Stimulated activated CD8-positive, alpha-beta memory T cell treated with anti-CD3 and anti-CD28 coated beads, Interleukin-12 subunit alpha, Interleukin-12 subunit beta, amount 100 ng/mL, for 4 hours (primary cell): ENCODE results near the gene RGS6.

Source experiments
- DNase-seq: peaks from one replicate; pipeline ENCODE4 v3.0.0-alpha.2; 2020; ENCODE audit warnings: low read depth

RGS6 gene

GRCh38 chr14:72503271-72503670 is 571.0 kb downstream of the RGS6 start:
- no peak for DNase-seq

DNA sequence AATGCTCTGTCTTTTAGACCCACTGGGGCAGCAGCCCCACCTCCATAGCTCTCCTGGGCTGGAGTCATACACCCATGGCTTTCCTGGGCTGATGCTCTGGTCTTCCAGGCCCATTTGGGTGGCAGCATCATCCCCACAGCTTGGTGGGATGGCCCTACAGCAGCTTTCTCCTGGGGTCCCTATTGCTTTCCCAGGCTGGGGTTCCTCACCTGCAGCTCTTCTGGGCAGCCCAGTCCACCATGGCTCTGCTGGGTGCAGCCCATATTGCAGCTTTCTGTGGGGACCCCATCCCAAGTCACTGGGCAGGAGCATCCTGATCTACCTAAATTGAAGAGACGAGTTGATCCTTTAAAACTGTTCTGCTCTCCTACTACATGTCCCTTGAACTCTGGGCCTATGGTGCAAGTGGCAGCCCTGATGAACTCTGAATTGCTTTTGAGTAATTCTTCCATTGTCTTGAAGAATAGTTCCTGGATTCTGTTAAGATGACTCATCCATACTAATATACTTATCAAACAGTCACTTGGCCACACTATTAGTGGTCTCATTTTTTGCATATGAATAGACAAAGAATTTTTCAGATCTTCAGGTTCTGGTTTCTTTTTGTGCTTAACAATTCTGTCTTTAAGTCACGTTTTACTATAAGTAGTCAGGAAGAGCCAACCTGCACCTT is 571.6 kb downstream of the RGS6 start:
- DNase-seq, result no peak

- no peak for DNase-seq
Measured at GRCh38 chr14:72510566-72510965, 578.3 kb downstream of the RGS6 start.

- no peak for DNase-seq
Measured at GRCh38 chr14:72512281-72512680, 580.1 kb downstream of the RGS6 start.

DNA sequence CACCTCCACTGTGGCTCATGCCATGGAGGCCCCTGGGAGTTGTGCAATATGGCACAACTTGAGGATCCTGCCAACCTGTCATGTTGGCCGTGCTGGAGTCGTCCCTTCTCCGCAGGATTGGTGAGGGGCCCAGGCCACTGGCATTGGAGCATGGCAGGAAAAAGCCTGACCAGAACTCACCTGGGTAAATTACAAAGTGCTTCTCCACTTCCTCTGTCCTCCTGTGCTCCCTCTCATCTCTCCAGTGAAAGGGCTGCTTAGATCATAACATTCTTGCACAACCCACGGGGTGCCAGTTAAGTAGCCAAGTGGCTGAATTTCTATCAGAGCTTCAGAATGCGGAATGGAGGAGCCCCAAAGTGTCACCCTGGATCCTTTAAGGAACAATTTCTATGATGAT is 580.7 kb downstream of the RGS6 start:
- DNase-seq, result no peak

GRCh38 chr14:72513346-72513745 is 581.1 kb downstream of the RGS6 start:
- DNase-seq, result no peak

DNA sequence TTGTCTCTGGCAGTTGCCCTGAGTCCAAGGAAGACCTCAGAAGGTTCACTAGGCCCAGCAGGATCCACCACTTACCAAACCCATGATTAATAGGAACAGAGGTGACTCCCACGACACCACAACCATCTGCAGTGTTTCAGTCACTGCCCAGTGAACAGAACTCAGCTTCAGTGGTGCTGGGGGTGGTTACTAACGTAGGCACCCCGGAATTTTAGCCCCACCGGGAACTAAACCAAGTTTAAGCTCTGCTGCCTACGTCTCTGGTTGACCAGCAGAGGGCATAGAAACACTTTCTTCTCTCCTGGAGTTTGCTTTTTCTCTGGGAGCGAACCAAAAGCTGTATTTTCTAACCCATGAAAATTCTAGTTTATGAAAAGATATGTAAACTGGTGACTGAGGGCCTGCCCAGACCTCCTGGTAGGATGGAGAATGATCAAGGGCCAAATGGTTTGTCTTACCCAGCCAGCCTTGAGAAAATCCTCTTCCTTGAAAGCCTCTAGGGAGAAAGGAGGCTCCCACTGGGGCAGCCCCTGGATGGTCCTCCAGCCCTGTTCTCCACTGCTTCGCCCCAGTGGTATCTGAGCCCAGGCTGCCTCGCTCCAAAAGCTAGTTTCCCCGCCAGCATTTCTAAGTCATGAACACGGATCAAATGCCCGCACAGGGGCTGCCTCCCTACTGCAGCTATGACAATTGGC is 581.9 kb downstream of the RGS6 start:
- DNase-seq, result no peak

- no peak for DNase-seq
Measured at GRCh38 chr14:72514660-72515025, 582.4 kb downstream of the RGS6 start.

DNA sequence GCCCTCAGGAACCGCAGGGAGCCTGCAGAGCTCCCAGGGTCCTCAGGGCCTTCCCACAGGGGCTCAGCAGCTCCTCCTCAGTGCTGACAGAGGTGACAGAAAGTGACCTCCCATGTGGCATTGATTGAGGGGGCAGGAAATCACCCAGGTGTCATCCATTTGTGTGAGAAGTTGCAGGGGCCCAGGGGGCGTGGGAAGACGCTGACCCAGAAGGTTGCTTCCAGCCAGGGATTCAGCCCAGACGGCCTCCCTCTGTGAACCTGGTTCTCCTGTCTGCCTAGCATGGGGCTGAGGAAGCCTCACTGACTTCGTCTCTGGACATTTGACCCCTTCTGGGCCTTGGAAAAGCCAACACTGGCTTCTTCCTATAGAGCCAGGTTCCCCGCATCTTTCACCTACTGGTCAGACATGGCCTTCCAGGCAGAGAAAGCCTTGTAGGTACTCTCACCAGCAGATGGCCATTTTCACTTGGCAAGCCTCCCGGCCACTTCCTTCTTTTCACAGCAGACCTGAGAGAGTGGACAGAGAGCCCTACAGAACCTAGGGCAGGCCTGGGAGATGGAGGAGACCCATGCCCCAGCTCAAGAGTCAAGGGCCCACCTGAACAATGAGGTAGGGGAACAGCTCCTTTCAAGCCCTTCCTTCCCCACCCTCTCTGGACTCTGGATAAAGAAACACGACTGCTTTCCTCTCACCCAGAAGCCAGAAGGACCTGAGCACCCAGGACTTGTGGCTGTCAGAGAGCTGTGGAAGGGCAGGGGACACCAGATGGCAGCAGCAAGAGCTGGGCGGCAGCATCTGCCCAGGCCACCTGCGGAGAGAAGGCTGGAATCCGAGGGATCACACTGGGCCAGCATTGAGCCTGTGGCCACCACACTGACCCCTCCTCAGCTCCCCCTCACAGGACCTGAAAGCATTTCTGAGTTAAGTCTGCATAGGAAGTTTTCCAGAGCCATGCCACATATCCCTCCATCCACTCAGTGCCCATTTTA is 583.8 kb downstream of the RGS6 start:
- DNase-seq, result no peak

DNA sequence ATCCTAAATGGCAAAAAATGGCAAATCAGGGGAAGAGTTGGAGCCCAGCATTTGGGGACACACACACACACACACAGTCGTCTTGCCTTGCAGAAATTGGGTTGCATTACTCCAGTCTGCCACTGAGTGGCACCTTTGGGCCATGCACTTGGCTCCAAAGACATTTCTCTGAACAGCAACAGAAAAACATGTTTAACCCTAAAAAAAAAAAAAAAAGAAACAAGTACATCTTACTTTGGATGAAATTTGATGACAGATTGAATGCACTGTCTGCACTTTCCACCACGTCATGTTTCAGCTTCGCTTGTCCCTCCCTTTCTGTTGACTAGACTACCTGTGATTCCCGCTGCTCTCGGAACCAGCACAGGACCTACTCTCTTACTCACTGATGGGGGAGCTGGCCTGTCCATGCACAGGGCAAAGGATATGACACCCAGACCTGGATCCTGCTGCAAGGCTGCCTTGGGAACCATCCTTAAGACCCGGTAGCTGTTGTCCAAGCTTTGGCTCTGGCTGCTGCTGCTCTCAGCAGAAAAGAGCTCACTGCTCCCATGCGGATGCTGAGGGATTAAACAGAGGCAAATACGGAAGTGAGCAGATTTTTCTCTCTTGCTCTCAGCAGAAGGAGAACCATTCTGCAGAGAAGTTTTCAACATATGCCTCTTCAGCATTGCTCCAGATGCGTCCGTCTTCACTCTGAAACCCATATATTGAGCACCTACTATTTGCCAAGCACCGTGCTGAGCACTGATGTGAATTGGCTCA is 584.9 kb downstream of the RGS6 start:
- peak; percentile 60 for DNase-seq

DNA sequence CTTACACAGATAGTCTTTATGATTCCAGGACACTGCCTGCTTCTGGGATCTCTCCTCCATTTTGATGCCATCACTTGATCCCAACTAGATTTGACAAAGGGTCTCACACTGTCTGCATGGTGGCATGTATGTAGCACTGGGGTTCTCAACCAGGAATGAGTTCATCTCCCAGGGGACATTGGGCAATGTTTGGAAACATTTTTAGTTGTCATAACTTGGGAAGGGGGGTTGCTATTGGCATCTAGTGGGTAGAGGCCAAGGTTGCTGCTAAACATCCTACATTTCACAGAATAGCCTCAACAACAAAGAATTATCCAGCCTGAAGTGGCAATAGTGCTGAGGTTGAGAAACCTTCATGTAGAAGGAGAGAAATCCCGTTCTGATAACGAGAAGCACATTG is 585.5 kb downstream of the RGS6 start:
- DNase-seq, result no peak

DNA sequence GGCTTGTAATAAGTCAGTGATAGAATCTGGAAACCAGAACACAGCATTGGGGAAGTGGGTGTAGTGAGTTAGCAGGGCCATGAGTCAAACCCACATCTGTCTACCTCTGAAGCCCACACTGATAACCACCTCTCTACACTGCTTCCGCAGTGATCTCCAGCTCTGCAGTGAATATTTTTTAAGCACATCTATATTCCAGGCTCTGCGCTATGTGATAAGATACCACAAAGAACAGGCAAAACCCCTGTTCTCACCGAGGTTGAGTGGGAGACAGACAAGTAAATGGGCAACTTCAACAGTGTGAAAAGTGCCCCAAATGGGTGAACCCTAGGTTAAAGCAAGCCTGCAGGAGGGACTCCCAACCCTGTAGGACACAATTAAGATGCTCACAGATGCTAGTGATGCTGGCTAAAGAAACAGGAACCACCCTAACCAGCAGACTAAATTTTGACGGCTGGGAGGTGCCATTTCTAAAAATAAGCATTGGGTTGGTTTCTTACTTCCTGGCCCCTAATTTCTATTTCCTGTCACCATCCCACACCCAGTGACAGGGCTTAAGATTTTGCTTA is 586.7 kb downstream of the RGS6 start:
- DNase-seq, result peak; percentile 24

DNA sequence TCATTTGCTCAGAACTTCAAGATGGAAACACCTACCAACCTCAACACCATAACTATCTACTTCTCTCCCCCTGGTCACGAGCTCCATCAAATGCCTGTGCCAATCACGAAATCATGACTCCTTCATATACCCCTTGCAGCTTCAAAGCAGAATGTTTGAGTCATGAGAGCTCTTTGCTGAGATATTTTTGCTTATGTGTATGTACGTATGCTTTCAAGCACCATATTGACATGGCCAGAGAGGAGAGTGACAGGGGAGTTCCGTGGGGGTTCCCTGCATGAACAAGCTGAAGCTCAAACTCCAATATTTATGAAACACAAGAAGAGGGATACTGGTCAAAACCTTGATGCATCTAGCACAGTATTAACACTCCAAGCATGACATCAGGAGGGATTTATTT is 587.3 kb downstream of the RGS6 start:
- no peak for DNase-seq

DNA sequence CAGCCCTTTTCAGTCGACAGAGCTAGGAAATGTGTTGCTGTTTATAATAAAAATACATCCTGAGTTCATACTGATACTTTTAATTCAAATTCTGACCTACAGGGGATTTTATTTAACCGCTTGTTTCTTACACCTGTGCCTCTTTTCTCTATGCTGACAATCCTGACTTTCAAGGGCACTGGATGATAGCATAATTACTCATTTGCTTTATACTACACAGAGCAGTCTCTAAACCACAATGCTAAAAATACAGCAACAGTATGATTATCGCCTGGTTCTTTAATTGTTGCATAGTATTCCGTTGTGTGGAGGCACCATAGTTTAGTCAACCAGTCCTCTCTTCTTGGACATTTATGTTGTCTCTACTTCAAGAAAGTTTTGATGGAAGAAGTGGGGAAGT is 588.8 kb downstream of the RGS6 start:
- DNase-seq, result no peak

- DNase-seq, result no peak
Measured at GRCh38 chr14:72521968-72522741, 589.9 kb downstream of the RGS6 start.

DNA sequence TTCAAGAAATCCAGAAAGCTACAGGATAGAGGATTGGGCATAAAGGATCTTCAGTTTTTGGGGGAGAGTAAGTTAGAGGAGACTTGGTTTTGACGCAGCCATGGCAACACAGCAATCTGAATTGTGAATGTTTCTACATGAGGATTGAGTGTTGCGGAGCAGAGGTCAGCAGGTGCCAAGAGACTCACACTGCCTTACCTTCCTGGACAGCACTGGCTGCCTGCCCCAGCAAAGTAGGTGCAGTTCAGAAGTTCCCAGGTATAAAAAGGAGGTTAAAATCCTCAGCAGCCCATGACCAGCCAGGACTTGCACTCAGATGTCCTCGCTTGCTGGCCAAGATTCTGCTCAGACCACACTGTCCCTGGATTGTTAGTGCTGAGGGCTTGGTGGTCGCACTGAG is 590.6 kb downstream of the RGS6 start:
- DNase-seq, result no peak

DNA sequence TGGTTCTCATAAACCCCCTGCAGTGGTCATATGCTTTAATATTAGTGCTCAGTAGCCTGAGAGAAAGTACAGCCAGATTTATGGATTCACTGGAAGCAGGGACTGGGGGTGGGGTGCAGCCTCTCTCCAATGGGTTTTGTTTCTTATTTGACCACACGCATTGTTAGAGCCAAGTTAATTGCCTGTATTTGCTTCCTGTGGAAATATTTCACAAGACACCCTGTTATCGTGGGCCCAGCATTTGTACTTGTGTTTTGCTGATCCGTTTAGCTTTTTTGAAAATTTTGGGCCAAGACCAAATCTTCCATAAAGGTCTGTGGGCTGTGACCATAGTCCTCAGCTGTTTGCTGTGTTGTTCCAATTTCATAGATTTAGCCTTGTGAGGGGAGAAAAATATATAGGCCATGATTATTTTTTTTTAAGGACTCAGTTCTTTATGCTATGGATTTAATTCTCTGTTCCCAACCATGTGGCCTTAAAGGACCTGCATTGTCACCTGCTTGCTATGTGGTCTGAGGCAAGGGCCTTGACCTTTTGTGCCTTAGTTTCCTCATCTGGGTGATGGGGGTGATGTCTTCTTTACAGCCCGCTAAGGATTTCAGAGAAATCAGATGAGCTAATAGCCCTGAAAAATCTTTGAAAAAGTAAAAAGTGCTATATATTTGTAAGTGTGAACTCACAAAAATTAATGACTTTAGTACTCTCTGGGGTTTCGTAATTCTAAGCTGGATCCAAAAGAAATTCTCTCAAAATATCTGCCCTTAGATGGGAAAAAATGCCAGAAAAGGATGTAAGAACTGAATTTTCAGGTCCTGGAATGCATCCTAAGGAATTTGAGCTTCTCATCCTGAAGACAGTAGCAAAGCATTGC is 591.4 kb downstream of the RGS6 start:
- DNase-seq, result no peak

DNA sequence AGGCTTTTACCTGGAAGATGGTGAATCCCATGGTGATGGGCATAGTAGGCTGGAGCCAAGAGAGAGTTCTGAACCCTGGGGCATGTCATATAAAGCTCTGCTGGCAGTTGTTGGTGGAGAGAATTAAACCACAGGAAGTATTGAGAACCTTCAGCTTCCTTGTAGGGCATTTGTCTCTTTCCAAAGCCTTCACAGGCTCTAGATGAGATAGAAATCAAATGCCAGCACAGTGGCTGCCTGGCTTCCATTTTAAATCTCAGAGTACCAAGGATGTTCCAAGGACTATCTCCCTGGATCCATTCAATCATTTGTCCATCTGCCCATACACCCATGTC is 592.0 kb downstream of the RGS6 start:
- no peak for DNase-seq

DNA sequence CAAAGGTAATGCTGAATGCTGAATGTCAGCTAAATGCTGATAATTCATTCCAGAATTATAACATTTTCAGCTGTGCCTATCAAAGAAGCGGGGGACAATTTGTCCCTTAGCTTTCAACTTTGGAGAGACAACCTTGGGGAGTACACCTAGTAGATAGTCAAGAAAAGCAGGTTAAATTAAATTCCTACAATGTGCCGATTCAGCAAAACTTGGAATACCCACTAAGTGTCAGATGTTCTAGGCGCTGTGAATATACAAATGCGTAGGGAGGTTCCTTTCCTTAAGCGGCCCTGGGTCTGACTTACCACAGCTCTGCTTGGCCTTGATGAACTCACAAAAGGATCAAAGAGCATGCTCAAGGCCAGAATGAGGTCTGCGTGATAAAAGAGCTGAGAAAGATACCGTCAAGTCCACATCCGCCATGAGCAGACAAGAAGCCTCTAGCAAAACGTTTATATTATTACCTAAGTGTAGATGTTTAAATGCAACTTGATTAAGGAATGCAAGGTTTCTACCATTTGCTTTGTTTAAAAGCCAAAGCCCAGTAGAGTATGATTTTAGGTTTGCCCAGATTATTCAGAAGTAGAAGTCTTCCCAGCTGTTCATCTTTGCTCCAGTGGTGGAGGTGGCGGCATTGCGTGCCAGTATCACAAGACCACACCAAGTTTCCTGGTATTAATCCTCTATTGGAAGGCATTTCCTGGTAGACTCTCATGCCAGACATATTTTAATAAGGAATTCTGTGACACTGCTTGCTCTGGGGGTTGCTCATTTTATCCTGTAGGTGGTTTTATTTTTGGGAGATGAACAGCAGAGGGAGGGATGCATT is 593.1 kb downstream of the RGS6 start:
- no peak for DNase-seq
